Activated CD4-positive, alpha-beta T cell treated with anti-CD3 and anti-CD28 coated beads, Interleukin-2, amount 10 ng/mL, durations not matched to agents 24 days and 14 days (primary cell): ENCODE results near the gene ECT2L. TPM values are rescaled to one million over a fixed set of nuclear protein-coding genes. Genes with fewer than 3 reads are reported as not detected.

Experiments used
- DNase-seq: peaks from one replicate; pipeline ENCODE4 v3.0.0; 2022
- H3K27ac Mint-ChIP-seq: one replicate; pipeline ENCODE4 v1.8.0; 2022; ENCODE audit warnings: mild to moderate bottlenecking, mixed read lengths
- H3K27me3 Mint-ChIP-seq: one replicate; pipeline ENCODE4 v1.8.0; 2022; ENCODE audit warnings: mixed read lengths
- H3K36me3 Mint-ChIP-seq: one replicate; pipeline ENCODE4 v1.8.0; 2022; ENCODE audit warnings: low read depth, mild to moderate bottlenecking, mixed read lengths
- H3K4me1 Mint-ChIP-seq: one replicate; pipeline ENCODE4 v1.8.0; 2021; ENCODE audit warnings: mixed read lengths
- H3K4me3 Mint-ChIP-seq: one replicate; pipeline ENCODE4 v1.8.0; 2022; ENCODE audit warnings: mild to moderate bottlenecking, moderate library complexity, mixed read lengths
- H3K9me3 Mint-ChIP-seq: one replicate; pipeline ENCODE4 v1.8.0; 2021; ENCODE audit warnings: mixed read lengths
- intact Hi-C: fragments of 100-400 bp; cut with micrococcal nuclease; formaldehyde crosslinking; loops from one replicate; pipeline ENCODE4 v1.15.1; 2023
- total RNA-seq: library from RNA; stranded (reverse); gene quantifications from 2 replicates; pipeline ENCODE4 v1.2.3, GENCODE V29; 2022

The ECT2L gene
- total RNA-seq, 1 donor from 2014 or later = not detected

- Mint-ChIP-seq H3K27ac (no peak overlapping the region), H3K9me3 (no peaks in the 10 kb centered on the region), H3K36me3 (no peaks in the 10 kb centered on the region), H3K4me3 (no peak overlapping the region), H3K4me1 (no peaks in the 10 kb centered on the region), H3K27me3 (peaks cover 9% of the 10 kb centered on the region)
- no peak for DNase-seq
- intact Hi-C loops = no loop called here
Measured at GRCh38 chr6:138857775-138858174, 61.9 kb downstream of the ECT2L start.

- intact Hi-C loops = no loop called here
- no peak overlapping the region for H3K4me3 Mint-ChIP-seq
- no peaks in the 10 kb centered on the region for H3K4me1 Mint-ChIP-seq
- no peak for DNase-seq
- H3K9me3 Mint-ChIP-seq = no peaks in the 10 kb centered on the region
- no peak overlapping the region for H3K27ac Mint-ChIP-seq
- no peaks in the 10 kb centered on the region for H3K36me3 Mint-ChIP-seq
- peaks cover 6% of the 10 kb centered on the region for H3K27me3 Mint-ChIP-seq
Measured at GRCh38 chr6:138862456-138862855, 66.6 kb downstream of the ECT2L start.

GRCh38 chr6:138863321-138863720, 67.4 kb downstream of the ECT2L start:
- Mint-ChIP-seq H3K27me3 (peaks cover 6% of the 10 kb centered on the region), H3K36me3 (no peaks in the 10 kb centered on the region), H3K27ac (no peak overlapping the region), H3K4me1 (no peaks in the 10 kb centered on the region), H3K9me3 (no peaks in the 10 kb centered on the region), H3K4me3 (no peak overlapping the region)
- no peak for DNase-seq
- intact Hi-C loops = no loop called here

GRCh38 chr6:138864343-138864890, 68.5 kb downstream of the ECT2L start:
- no peaks in the 10 kb centered on the region for H3K4me1 Mint-ChIP-seq
- H3K9me3 Mint-ChIP-seq = no peaks in the 10 kb centered on the region
- no peak overlapping the region for H3K27ac Mint-ChIP-seq
- intact Hi-C loops = no loop called here
- peaks cover 6% of the 10 kb centered on the region for H3K27me3 Mint-ChIP-seq
- H3K4me3 Mint-ChIP-seq = no peak overlapping the region
- DNase-seq = no peak
- H3K36me3 Mint-ChIP-seq = no peaks in the 10 kb centered on the region

- no peaks in the 10 kb centered on the region for H3K36me3 Mint-ChIP-seq
- H3K27me3 Mint-ChIP-seq = peaks cover 6% of the 10 kb centered on the region
- no peaks in the 10 kb centered on the region for H3K9me3 Mint-ChIP-seq
- no peak for DNase-seq
- no peak overlapping the region for H3K4me3 Mint-ChIP-seq
- intact Hi-C loops = no loop called here
- peaks cover 2% of the 10 kb centered on the region for H3K4me1 Mint-ChIP-seq
- H3K27ac Mint-ChIP-seq = no peak overlapping the region
Measured at GRCh38 chr6:138865480-138866109, 69.7 kb downstream of the ECT2L start.

GRCh38 chr6:138868181-138868580, 72.3 kb downstream of the ECT2L start:
- Mint-ChIP-seq H3K27ac (no peak overlapping the region), H3K36me3 (no peaks in the 10 kb centered on the region), H3K9me3 (no peaks in the 10 kb centered on the region), H3K4me3 (no peak overlapping the region), H3K27me3 (no peaks in the 10 kb centered on the region), H3K4me1 (peaks cover 2% of the 10 kb centered on the region)
- DNase-seq = no peak
- intact Hi-C loops = no loop called here

DNA sequence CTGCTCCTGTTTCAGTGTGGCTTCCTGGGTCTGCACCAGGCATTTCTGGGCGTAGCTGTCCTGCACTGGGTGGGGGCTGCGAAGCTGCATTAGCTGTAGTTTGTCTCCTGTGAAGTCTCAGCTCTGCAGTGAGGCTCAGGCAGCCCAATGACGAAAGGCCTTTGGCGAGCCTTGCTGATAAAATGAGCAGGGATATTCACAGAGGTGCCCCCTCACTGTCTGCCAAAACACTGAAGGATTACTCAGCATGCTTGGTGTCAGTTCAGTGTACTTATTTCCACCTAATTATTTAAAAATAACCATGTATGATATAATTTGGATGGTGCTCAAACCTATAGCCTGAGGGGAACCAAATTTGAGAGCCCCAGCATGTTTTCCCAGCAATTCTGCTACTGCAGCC, 73.5 kb downstream of the ECT2L start:
- DNase-seq = no peak
- intact Hi-C loops = no loop called here
- H3K9me3 Mint-ChIP-seq = no peaks in the 10 kb centered on the region
- H3K27ac Mint-ChIP-seq = no peak overlapping the region
- H3K4me1 Mint-ChIP-seq = peaks cover 2% of the 10 kb centered on the region
- no peaks in the 10 kb centered on the region for H3K27me3 Mint-ChIP-seq
- H3K36me3 Mint-ChIP-seq = no peaks in the 10 kb centered on the region
- no peak overlapping the region for H3K4me3 Mint-ChIP-seq

DNA sequence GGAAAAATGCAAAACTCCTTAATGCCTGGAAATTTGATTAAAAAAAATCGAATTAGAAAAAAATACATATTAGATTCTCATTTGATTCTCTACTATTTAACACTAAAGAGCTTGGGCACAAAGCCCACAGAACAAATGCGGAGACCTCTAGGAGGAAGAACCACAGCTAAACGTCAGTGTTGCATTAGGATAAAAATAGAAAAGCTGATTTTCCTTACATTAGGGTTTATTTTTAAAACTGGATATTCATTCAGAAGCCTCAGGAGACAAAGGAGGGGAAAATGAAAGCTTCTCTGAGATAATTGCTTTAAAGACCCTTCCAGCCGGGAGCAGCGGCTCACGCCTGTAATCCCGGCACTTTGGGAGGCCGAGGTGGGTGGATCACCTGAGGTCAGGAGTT, 77.3 kb downstream of the ECT2L start:
- intact Hi-C loops = no loop called here
- Mint-ChIP-seq H3K27me3 (no peaks in the 10 kb centered on the region), H3K9me3 (no peaks in the 10 kb centered on the region), H3K36me3 (no peaks in the 10 kb centered on the region), H3K4me3 (no peak overlapping the region), H3K27ac (no peak overlapping the region), H3K4me1 (peaks cover 2% of the 10 kb centered on the region)
- no peak for DNase-seq

DNA sequence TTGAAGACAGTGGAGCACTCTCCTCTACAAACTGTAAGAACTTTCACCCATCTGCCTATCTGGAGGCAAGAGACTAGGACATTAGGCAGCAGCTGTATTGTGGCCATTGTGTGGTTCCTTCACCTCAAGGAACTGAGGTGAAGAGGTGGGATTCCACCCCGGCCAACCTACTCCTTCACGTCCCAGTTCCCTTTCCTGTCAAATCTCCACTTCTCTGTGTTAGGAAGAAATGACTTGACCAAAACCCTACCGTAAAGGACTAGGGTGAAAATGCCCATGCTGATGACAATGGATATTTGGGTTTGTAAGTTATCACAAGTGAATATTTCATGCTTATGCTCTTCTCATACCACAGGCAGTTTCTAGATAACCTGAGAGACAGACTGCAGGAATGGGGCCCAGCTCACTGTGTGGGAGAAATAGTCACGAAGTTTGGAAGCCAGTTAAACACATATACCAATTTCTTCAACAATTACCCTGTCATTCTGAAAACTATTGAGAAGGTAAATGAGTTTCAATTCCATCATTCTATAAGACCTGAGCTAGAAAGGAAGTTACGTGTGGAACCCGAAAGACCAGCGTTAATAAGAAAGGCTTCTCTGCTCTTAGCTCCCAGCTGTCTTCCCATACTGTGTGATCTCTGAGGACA, 86.6 kb downstream of the ECT2L start:
- Mint-ChIP-seq H3K36me3 (no peaks in the 10 kb centered on the region), H3K4me1 (no peaks in the 10 kb centered on the region), H3K27ac (no peak overlapping the region), H3K9me3 (no peaks in the 10 kb centered on the region), H3K4me3 (no peak overlapping the region), H3K27me3 (no peaks in the 10 kb centered on the region)
- intact Hi-C loops = no loop called here
- no peak for DNase-seq

GRCh38 chr6:138885156-138885819, 89.4 kb downstream of the ECT2L start:
- DNase-seq = no peak
- no peaks in the 10 kb centered on the region for H3K9me3 Mint-ChIP-seq
- H3K4me3 Mint-ChIP-seq = no peak overlapping the region
- no peaks in the 10 kb centered on the region for H3K27me3 Mint-ChIP-seq
- H3K4me1 Mint-ChIP-seq = no peaks in the 10 kb centered on the region
- H3K36me3 Mint-ChIP-seq = no peaks in the 10 kb centered on the region
- intact Hi-C loops = no loop called here
- H3K27ac Mint-ChIP-seq = no peak overlapping the region

DNA sequence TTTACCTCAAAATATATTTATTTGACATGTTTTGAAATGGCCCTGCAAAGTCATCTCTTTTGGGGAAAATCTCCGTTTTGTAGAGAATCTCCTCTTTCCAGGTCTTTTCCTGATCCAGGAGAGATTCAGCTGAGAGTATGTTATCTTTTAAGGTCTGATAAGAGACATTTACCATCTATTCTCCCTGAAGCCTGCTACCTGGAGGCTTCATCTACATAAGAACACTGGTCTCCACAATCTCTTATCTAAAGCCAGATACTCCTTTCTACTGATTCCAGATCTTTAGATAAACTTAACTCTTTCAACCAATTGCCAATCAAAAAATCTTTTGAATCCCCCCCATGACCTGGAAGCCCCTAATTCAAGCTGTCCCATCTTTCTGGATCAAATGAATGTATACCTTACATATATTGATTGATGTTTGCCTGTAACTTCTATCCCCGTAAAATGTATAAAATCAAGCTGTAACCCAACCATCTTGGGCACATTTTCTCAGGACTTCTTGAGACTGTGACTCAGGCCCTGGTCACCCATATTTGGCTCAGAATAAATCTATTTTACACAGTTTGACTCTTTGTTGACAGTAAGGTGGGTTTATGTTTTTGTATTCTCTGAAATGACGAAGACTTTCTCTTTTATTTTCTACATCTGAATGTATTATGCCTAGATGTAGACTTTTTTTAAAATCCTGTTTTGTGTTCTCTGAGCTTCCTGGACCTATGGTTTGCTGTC, 95.5 kb downstream of the ECT2L start:
- peaks cover 2% of the 10 kb centered on the region for H3K4me1 Mint-ChIP-seq
- DNase-seq = no peak
- H3K27me3 Mint-ChIP-seq = no peaks in the 10 kb centered on the region
- intact Hi-C loops = loop anchor here (5.0 kb wide), 1 partner anchor 74 kb away; no protein-coding TSS in a partner anchor
- H3K4me3 Mint-ChIP-seq = no peak overlapping the region
- H3K27ac Mint-ChIP-seq = no peak overlapping the region
- no peaks in the 10 kb centered on the region for H3K9me3 Mint-ChIP-seq
- no peaks in the 10 kb centered on the region for H3K36me3 Mint-ChIP-seq

GRCh38 chr6:138896104-138896756, 100.3 kb downstream of the ECT2L start:
- H3K27me3 Mint-ChIP-seq = no peaks in the 10 kb centered on the region
- intact Hi-C loops = no loop called here
- no peak overlapping the region for H3K4me3 Mint-ChIP-seq
- no peak for DNase-seq
- H3K27ac Mint-ChIP-seq = no peak overlapping the region
- peaks cover 19% of the 10 kb centered on the region for H3K36me3 Mint-ChIP-seq
- H3K4me1 Mint-ChIP-seq = peaks cover 2% of the 10 kb centered on the region
- peaks cover 3% of the 10 kb centered on the region for H3K9me3 Mint-ChIP-seq

DNA sequence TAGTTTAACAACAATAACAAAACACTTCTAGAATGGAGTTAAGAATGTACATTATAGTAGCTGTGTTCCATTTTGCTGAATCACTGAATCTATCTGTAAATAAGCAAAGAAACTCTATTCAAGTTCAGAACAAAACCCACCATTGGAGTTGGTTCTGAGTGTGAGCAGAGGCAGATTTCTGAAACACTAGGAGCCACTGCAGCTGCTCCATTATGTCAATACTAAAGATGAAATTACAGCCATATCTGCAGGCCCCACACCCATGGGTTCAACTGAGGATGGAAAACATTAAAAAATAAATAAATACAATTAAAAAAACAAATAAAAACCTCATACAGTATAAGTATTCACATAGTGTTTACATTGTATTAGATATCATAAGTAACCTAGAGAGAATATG, 101.1 kb downstream of the ECT2L start:
- H3K36me3 Mint-ChIP-seq = peaks cover 21% of the 10 kb centered on the region
- H3K27ac Mint-ChIP-seq = no peak overlapping the region
- DNase-seq = no peak
- peaks cover under 1% of the 10 kb centered on the region for H3K4me1 Mint-ChIP-seq
- H3K27me3 Mint-ChIP-seq = no peaks in the 10 kb centered on the region
- H3K4me3 Mint-ChIP-seq = no peak overlapping the region
- intact Hi-C loops = no loop called here
- peaks cover 3% of the 10 kb centered on the region for H3K9me3 Mint-ChIP-seq
